ENCODE measurements around the gene TENM3.
"Not testable (repeated sequence)": the region's sequence is repeated elsewhere in the genome, so short reads cannot be mapped to it uniquely, and the experiment has no call there.

Gene TENM3

GRCh38 chr4:182243204-182243603 lies at the start of gene TENM3:
Gene TENM3, plus strand, starts transcription at chr4:182243402. Its CDS starts 80,619 bp downstream, at chr4:182324021.
- H3K4me3 ChIP-seq (replicated peaks in 1 of 2; ENCODE audit: low read depth in 2 of 2, low read length in 2 of 2) = not testable (repeated sequence)

DNA sequence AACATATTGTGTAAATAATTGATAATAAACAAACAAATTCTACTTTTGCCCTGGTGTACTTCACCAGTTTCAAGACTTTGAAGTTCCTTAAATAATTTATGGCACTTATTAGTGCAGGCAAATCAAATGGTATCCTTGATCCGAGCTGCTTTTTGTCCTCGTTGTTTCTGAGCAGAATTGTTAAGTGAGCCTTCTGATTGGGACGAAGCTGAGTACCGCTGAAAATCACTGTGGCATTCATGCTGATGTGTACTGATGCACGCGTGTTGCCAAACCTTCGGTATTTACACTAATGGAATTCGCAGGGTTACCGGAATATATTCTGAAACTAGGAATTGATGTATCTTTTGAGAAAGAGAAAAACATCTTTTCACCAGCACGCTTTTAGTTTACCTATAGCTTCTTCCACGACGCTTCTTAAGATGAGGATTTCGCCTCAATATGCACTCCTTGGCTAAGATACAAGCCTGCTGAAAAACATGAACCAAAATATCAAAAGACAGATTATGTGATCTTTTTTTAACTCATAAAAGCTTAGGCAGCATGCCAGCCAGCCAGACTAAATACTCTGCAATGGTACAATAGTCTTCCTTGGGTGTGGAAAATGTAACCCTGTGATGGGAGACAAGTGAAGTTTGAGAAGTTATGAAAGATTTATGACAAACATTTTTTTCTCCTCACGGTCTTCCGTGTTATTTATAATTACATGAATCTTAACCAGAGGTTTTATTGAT lies 48.9 kb upstream of the TENM3 start:
- DNase-seq (ENCODE audit: low read depth in 2 of 2) = no peak
- H3K4me3 ChIP-seq (replicated peaks in 1 of 2; ENCODE audit: low read depth in 2 of 2, low read length in 2 of 2) = no peak overlapping the region
- no peak for TF ChIP-seq CTCF (IDR thresholded peaks at IDR 0.05; ENCODE audit: low read depth, low read length)

More at GRCh38 chr4:182243204-182243603, at the start of gene TENM3:
- DNase-seq (ENCODE audit: low read depth in 2 of 2) = not testable (repeated sequence)

GRCh38 chr4:182197611-182198010 lies 45.6 kb upstream of the TENM3 start:
- DNase-seq (ENCODE audit: low read depth in 2 of 2) = no peak
- no peak for TF ChIP-seq CTCF (IDR thresholded peaks at IDR 0.05; ENCODE audit: low read depth, low read length)
- no peak overlapping the region for H3K4me3 ChIP-seq (replicated peaks in 1 of 2; ENCODE audit: low read depth in 2 of 2, low read length in 2 of 2)

GRCh38 chr4:182201871-182202270 lies 41.3 kb upstream of the TENM3 start:
- no peak for TF ChIP-seq CTCF (IDR thresholded peaks at IDR 0.05; ENCODE audit: low read depth, low read length)
- DNase-seq (ENCODE audit: low read depth in 2 of 2) = no peak
- no peak overlapping the region for H3K4me3 ChIP-seq (replicated peaks in 1 of 2; ENCODE audit: low read depth in 2 of 2, low read length in 2 of 2)

GRCh38 chr4:182202650-182203049 lies 40.6 kb upstream of the TENM3 start:
- no peak for TF ChIP-seq CTCF (IDR thresholded peaks at IDR 0.05; ENCODE audit: low read depth, low read length)
- no peak overlapping the region for H3K4me3 ChIP-seq (replicated peaks in 1 of 2; ENCODE audit: low read depth in 2 of 2, low read length in 2 of 2)
- DNase-seq (ENCODE audit: low read depth in 2 of 2) = no peak

DNA sequence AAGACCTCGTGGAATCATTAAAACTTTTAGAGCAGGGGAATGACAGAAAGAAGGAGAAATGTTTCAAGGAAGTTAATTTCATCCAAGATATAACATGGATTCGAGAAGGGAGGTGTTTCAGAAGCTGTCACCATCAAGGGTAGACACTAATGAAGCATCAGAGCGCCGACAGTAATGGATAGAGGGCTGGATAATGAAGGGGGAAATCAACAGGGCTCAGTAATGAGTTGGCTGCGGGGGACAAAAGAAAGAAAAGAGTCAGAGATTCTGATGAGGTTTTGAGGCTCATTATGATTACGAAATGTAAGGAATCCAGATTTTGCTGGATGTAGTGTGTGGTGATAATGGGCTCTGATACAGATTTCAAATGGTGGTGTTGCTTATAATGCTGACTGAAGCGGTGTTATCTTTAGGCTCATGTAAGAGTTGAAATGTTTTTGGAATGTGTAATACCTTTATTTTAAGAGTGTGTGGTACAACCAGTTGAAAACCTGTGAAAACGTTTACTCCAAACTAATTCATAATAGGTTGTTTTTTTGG lies 39.3 kb upstream of the TENM3 start:
- H3K4me3 ChIP-seq (replicated peaks in 1 of 2; ENCODE audit: low read depth in 2 of 2, low read length in 2 of 2) = no peak overlapping the region
- TF ChIP-seq CTCF (IDR thresholded peaks at IDR 0.05; ENCODE audit: low read depth, low read length) = no peak
- DNase-seq (ENCODE audit: low read depth in 2 of 2) = peak in 1 of 2 donors; percentile 40

DNA sequence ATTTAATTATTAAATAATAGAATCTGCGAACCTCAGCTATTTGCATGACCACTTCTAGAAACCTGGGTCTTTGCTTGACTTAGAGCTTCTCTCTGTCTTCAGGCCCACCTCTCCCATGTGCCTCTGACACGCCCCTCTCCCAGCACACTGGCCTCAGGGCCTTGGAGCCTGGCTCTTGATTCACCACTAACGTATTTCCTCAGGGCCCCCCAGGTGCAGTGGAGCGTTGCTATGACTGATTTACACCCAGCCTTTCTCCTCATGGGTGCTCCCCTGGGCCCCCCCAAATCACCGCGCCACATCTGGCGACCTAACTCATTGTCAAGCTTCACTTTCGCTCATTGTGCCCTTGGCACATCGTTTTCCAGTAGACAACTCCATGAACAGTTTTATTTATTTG lies 37.9 kb upstream of the TENM3 start:
- no peak for TF ChIP-seq CTCF (IDR thresholded peaks at IDR 0.05; ENCODE audit: low read depth, low read length)

More for the DNA sequence above, 37.9 kb upstream of the TENM3 start:
- no peak overlapping the region for H3K4me3 ChIP-seq (replicated peaks in 1 of 2; ENCODE audit: low read depth in 2 of 2, low read length in 2 of 2)
- no peak for DNase-seq (ENCODE audit: low read depth in 2 of 2)
